ENCODE measurements around the gene MEGF6. TPM values are rescaled to one million over a fixed set of nuclear protein-coding genes. Genes with fewer than 3 reads are reported as not detected.

Gene MEGF6
- total RNA-seq, 2 donors from 2014 or later: 22.4 to 24.9 TPM

DNA sequence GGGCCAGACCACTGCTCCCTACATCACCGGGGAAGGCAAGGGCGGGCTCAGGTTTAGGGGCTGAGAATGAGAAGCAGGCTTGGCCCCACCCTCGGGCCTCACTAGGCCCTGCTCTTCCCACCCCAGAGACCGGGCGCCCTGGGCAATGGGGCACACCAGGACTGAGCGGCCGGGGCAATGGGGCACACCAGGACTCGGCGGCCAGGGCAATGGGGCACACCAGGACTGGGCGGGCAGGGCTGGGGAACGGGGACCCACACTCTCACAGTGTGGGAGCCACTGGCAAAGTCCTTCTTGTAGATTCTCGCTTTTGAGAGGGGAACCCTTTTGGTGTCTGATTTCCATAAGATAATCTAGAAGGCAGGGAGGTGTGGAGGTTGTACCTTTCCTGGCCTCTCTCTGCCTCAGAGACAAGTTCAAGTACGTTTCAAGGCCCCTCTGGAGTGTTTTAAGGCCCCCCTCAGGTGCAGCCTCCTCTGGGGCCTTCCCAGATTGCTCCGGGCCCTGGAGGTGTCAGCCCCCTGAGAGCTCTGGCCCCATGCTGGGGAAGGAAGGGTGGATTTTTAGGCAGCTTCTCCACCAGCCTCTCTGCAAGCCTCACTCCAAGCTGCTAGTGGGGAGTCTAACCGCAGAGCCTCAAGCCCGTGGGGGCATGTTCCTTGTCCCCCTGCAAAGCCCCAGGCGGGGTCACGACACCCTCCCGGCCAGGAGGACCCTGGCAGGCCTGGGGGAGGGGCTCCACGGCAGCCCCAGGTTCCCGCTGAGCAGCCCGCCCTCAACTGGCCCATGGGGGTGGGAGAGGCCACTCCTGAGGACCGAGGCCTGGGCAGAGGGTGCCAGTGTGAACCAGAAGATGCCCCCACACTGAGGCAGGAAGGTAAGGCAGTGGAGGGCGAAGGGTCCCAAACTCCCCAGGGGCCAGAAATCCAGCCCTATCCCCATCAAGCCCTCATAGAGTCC is 90.6 kb downstream of the MEGF6 start:
- intact Hi-C loops (cut with DNase I): no loop called here
- TF ChIP-seq POLR2A (IDR thresholded peaks at IDR 0.05): no peak
- TF ChIP-seq, protein P1, sequence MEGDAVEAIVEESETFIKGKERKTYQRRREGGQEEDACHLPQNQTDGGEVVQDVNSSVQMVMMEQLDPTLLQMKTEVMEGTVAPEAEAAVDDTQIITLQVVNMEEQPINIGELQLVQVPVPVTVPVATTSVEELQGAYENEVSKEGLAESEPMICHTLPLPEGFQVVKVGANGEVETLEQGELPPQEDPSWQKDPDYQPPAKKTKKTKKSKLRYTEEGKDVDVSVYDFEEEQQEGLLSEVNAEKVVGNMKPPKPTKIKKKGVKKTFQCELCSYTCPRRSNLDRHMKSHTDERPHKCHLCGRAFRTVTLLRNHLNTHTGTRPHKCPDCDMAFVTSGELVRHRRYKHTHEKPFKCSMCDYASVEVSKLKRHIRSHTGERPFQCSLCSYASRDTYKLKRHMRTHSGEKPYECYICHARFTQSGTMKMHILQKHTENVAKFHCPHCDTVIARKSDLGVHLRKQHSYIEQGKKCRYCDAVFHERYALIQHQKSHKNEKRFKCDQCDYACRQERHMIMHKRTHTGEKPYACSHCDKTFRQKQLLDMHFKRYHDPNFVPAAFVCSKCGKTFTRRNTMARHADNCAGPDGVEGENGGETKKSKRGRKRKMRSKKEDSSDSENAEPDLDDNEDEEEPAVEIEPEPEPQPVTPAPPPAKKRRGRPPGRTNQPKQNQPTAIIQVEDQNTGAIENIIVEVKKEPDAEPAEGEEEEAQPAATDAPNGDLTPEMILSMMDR (IDR thresholded peaks at IDR 0.05): no peak
- DNase-seq (no peak), ATAC-seq (no peak)
- Histone ChIP-seq H3K36me3 (replicated peaks in 1 of 2; ENCODE audit: insufficient read depth in 1 of 2, low read depth in 2 of 2) (no peaks in the 10 kb centered on the region), H3K27me3 (no peaks in the 10 kb centered on the region), H3K4me3 (no peak overlapping the region), H3K4me1 (no peaks in the 10 kb centered on the region), H3K27ac (no peak overlapping the region), H3K9me3 (no peaks in the 10 kb centered on the region)
- WGBS, 2 donors: 75 to 83% methylated on average over 15 to 19 of the region's 24 CpGs

DNA sequence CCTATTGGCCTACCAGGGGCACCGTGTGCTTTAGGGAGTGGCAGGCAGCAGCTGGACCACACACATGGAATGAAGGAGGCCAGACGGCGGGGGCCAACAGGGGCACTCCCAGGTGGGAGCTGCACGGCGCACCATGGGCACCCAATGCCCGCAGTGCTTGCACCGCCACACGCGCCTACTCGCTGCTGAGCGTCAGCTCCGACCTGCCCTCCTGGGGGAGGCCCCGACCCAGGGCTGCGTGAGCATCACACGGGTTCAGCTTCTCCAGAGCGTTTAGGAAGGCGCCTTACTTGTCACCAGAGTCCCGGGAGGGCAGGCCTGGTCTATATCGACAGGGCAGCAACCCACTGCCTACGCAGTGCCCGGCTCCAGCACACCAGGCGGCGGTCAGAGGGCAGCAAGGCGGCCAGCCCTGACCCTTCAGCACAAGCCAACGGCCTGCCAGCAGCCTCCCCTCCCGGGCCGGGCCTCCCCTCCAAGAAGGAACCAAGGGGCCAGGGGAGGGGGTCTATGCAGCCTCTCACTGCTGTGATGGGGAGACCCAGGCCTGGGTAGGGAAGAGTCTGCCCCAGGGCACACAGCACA is 91.9 kb downstream of the MEGF6 start:
- Histone ChIP-seq H3K4me1 (no peaks in the 10 kb centered on the region), H3K4me3 (no peak overlapping the region), H3K9me3 (no peaks in the 10 kb centered on the region), H3K27me3 (no peaks in the 10 kb centered on the region), H3K36me3 (replicated peaks in 1 of 2; ENCODE audit: insufficient read depth in 1 of 2, low read depth in 2 of 2) (no peaks in the 10 kb centered on the region), H3K27ac (no peak overlapping the region)
- ATAC-seq: no peak
- DNase-seq: no peak
- TF ChIP-seq, protein P1 (IDR thresholded peaks at IDR 0.05): no peak
- no peak for TF ChIP-seq POLR2A (IDR thresholded peaks at IDR 0.05)
- intact Hi-C loops (cut with DNase I): no loop called here
- WGBS, 2 donors: 80 to 91% methylated on average over 1 to 8 of the region's 27 CpGs

DNA sequence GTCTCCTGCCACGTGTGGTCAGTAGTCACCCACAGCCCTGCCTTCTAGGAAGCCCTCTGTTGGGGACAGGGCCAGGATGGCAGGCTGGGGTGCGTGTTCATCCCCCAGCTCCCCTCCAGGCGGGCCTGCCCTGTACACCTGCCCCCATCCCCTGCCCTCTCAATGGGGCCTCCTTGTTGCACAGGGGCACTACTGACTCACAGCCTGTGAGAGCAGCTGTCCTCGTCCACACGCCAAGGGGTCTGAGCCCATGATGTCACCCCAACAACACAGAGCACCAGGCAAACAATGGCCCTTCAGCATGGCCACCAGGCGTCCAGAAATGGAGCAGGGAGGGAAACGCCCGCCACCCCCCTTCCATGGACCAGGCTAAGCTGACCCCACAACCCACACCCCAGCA is 92.6 kb downstream of the MEGF6 start:
- Histone ChIP-seq H3K27ac (no peak overlapping the region), H3K4me3 (no peak overlapping the region), H3K9me3 (no peaks in the 10 kb centered on the region), H3K27me3 (no peaks in the 10 kb centered on the region), H3K4me1 (no peaks in the 10 kb centered on the region), H3K36me3 (replicated peaks in 1 of 2; ENCODE audit: insufficient read depth in 1 of 2, low read depth in 2 of 2) (no peaks in the 10 kb centered on the region)
- ATAC-seq (no peak), DNase-seq (no peak)
- WGBS, 2 donors: 91 to 93% methylated on average over 7 to 8 of the region's 8 CpGs
- intact Hi-C loops (cut with DNase I): no loop called here
- TF ChIP-seq, protein P1 (IDR thresholded peaks at IDR 0.05): no peak
- TF ChIP-seq POLR2A (IDR thresholded peaks at IDR 0.05): no peak

DNA sequence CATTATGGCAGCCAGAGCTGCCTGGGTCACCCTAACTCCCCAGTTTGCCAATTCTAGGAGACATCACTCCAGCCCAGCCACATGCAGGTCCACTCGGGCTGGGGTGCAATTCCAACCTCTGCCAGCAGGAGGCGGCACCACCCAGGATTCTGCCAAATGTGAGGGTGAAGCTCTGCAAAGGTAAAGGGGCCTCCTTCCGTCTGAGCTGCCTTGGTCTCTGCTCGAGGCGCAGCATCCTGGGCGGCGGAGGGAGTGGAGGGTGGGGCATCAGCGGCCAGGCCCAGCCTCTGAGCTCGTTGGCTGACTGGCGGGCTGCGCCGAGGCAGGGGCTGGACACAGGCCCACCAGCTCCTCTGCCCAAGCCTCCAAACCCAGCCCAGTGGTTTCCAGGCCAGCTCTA is 93.1 kb downstream of the MEGF6 start:
- TF ChIP-seq POLR2A (IDR thresholded peaks at IDR 0.05): no peak
- TF ChIP-seq, protein P1 (IDR thresholded peaks at IDR 0.05): peak in 6 of 7 experiments; percentile 23 to 53 (median 40)
- 89 to 90% methylated on average over 11 to 12 of the region's 12 CpGs for WGBS, 2 donors
- H3K4me1 ChIP-seq: no peaks in the 10 kb centered on the region
- no peak overlapping the region for H3K4me3 ChIP-seq
- no peaks in the 10 kb centered on the region for H3K27me3 ChIP-seq
- no peak overlapping the region for H3K27ac ChIP-seq
- intact Hi-C loops (cut with DNase I): no loop called here
- ATAC-seq (no peak), DNase-seq (peak in 1 of 4 donors; percentile 33)
- H3K36me3 ChIP-seq (replicated peaks in 1 of 2; ENCODE audit: insufficient read depth in 1 of 2, low read depth in 2 of 2): no peaks in the 10 kb centered on the region
- no peaks in the 10 kb centered on the region for H3K9me3 ChIP-seq

All from body of pancreas (tissue), 4 donors.